DMS53 treated with DMSO at 0.1 percent for 48 hours (cell line): ENCODE results near the gene FBH1.

Source experiments
- DNase-seq: peaks from one replicate; lab custom pipeline; 2025; ENCODE audit not compliant: unreplicated experiment; lab: John Stamatoyannopoulos, UW

Gene FBH1

GRCh38 chr10:5976512-5977470 lies 86.7 kb downstream of the FBH1 start:
- DNase-seq = peak; percentile 24

- peak; percentile 67 for DNase-seq
Measured at GRCh38 chr10:5977471-5978229, 87.6 kb downstream of the FBH1 start, which contains the start of gene IL15RA. IL15RA (minus strand) TSS chr10:5977543; CDS start chr10:5977492, 51 bp downstream.

- DNase-seq = no peak
Measured at GRCh38 chr10:5978230-5978489, 88.1 kb downstream of the FBH1 start.

- DNase-seq = no peak
Measured at GRCh38 chr10:5981529-5981928, 91.5 kb downstream of the FBH1 start.

- no peak for DNase-seq
Measured at GRCh38 chr10:5983774-5984173, 93.7 kb downstream of the FBH1 start.

GRCh38 chr10:5985029-5985428 lies 95.0 kb downstream of the FBH1 start:
- DNase-seq = no peak
